Gastrocnemius medialis (tissue), 4 donors: Measurements from ENCODE around the gene VDAC1.

Experiments used
- CTCF ChIP-seq, 5 experiments: fragments of 450-650 bp in 3 of 5; fragments of 200-600 bp in 2 of 5; sonication (generic) in 2 of 5; IDR thresholded peaks in 4 of 5; conservative IDR thresholded peaks in 1 of 5; 1 replicate in 4 of 5; 2 replicates in 1 of 5; pipeline ENCODE4 v1.5.1; 2016 to 2019; ENCODE audit warnings: antibody characterized with exemption in 5 of 5, mild to moderate bottlenecking in 3 of 5, moderate library complexity in 3 of 5
- POLR2A ChIP-seq, 2 donors: fragments of 450-650 bp; IDR thresholded peaks; one replicate each; pipeline ENCODE4 v1.6.1; 2017; ENCODE audit warnings: antibody characterized with exemption in 2 of 2, mild to moderate bottlenecking in 2 of 2, moderate library complexity in 2 of 2

GRCh38 chr5:133985540-133986180, 19.1 kb downstream of the VDAC1 start:
- TF ChIP-seq CTCF (IDR thresholded peaks at IDR 0.05 in 4 of 5, conservative IDR thresholded peaks at IDR 0.05 in 1 of 5), result no peak
- no peak for TF ChIP-seq POLR2A (IDR thresholded peaks at IDR 0.05)
